IMR-90 (cell line): ENCODE data around the gene NPBWR2. TPM values are rescaled to one million over a fixed set of nuclear protein-coding genes. Genes with fewer than 3 reads are reported as not detected.

ENCODE experiments used
- ATAC-seq: fragments of 200-7000 bp; cut with Tn5 transposase; 2 replicates; pipeline ENCODE4 v1.9.1; 2020; ENCODE audit warnings: low read depth, mild to moderate bottlenecking, moderate library complexity
- BruUV-seq: library from RNA; stranded (reverse); fragments of 400-500 nt; replicated peaks from 2 replicates; lab custom pipeline; 2021; lab: Mats Ljungman, UMichigan
- CTCF ChIA-PET: fragments of 300-600 bp; formaldehyde crosslinking; extraction: SDS; loops from one replicate; lab custom pipeline; 2021; ENCODE audit warnings: antibody characterized with exemption; lab: Yijun Ruan, JAX
- POLR2A ChIA-PET: fragments of 300-600 bp; sonication (Branson Sonifier 250); formaldehyde crosslinking; loops from one replicate; lab custom pipeline; 2022; ENCODE audit warnings: antibody characterized with exemption; ENCODE audit not compliant: unreplicated experiment; lab: Charles Lee
- DNase-seq: peaks from one replicate; pipeline ENCODE4 v3.0.0; 2013
- H2AFZ ChIP-seq: replicated peaks from 2 replicates; pipeline ENCODE3; 2013; ENCODE audit warnings: low read length, mild to moderate bottlenecking; ENCODE audit not compliant: poor library complexity
- H2AK5ac ChIP-seq: 2 replicates; pipeline ENCODE4 v1.6.1; 2013; ENCODE audit warnings: low read depth, low read length, inconsistent platforms
- H2AK9ac ChIP-seq: replicated peaks from 2 replicates; pipeline ENCODE3; 2013; ENCODE audit warnings: mild to moderate bottlenecking, low read depth, low read length, moderate library complexity; ENCODE audit not compliant: poor library complexity
- H2BK120ac ChIP-seq: 2 replicates; pipeline ENCODE4 v1.6.1; 2013; ENCODE audit warnings: low read depth, low read length, inconsistent platforms
- H2BK15ac ChIP-seq: 3 replicates; pipeline ENCODE4 v1.6.1; 2013; ENCODE audit warnings: low read depth, low read length, inconsistent platforms
- H2BK20ac ChIP-seq: 2 replicates; pipeline ENCODE4 v1.6.1; 2013; ENCODE audit warnings: low read depth, mild to moderate bottlenecking, inconsistent platforms, low read length, moderate library complexity
- H2BK5ac ChIP-seq: 2 replicates; pipeline ENCODE4 v1.6.1; 2013; ENCODE audit warnings: mild to moderate bottlenecking, low read depth, low read length, inconsistent platforms; ENCODE audit not compliant: poor library complexity, severe bottlenecking
- H3K14ac ChIP-seq: replicated peaks from 2 replicates; pipeline ENCODE4 v1.6.1; 2013; ENCODE audit warnings: low read depth, low read length, inconsistent platforms
- H3K18ac ChIP-seq: 2 replicates; pipeline ENCODE4 v1.6.1; 2013; ENCODE audit warnings: low read depth, low read length, control low read depth
- H3K23ac ChIP-seq: 2 replicates; pipeline ENCODE4 v1.6.1; 2013; ENCODE audit warnings: low read depth, low read length, inconsistent platforms
- H3K27ac ChIP-seq: 2 replicates; pipeline ENCODE4 v1.5.1; 2013; ENCODE audit warnings: mild to moderate bottlenecking, control low read depth, low read length; ENCODE audit not compliant: insufficient read depth
- H3K27me3 ChIP-seq: 2 replicates; pipeline ENCODE4 v1.6.1; 2013; ENCODE audit warnings: low read length; ENCODE audit not compliant: control insufficient read depth, insufficient read depth
- H3K36me3 ChIP-seq: 2 replicates; pipeline ENCODE4 v1.6.1; 2013; ENCODE audit warnings: low read length, mixed read lengths; ENCODE audit not compliant: control insufficient read depth, insufficient read depth
- H3K4ac ChIP-seq: 2 replicates; pipeline ENCODE4 v1.6.1; 2013; ENCODE audit warnings: low read depth, low read length, inconsistent platforms
- H3K4me1 ChIP-seq: 2 replicates; pipeline ENCODE4 v1.6.1; 2013; ENCODE audit warnings: low read length, mixed read lengths; ENCODE audit not compliant: control insufficient read depth, insufficient read depth
- H3K4me2 ChIP-seq: 2 replicates; pipeline ENCODE4 v1.6.1; 2013; ENCODE audit warnings: low read depth, mild to moderate bottlenecking, control low read depth, low read length, moderate library complexity
- H3K4me3 ChIP-seq: 2 replicates; pipeline ENCODE4 v1.5.1; 2013; ENCODE audit warnings: low read depth, mild to moderate bottlenecking, control low read depth, low read length, moderate library complexity; ENCODE audit not compliant: insufficient read depth
- H3K56ac ChIP-seq: 2 replicates; pipeline ENCODE4 v1.6.1; 2013; ENCODE audit warnings: low read length, inconsistent platforms; ENCODE audit not compliant: insufficient read depth; ENCODE audit errors: extremely low read depth
- H3K79me1 ChIP-seq, 2 experiments: 2 replicates each; pipeline ENCODE4 v1.6.1; 2013; ENCODE audit warnings: low read length in 2 of 2, inconsistent platforms in 1 of 2, low read depth in 1 of 2
- H3K9ac ChIP-seq: 2 replicates; pipeline ENCODE4 v1.6.1; 2013; ENCODE audit warnings: low read depth, low read length, control low read depth
- H3K9me1 ChIP-seq: 2 replicates; pipeline ENCODE4 v1.6.1; 2013; ENCODE audit warnings: low read length, inconsistent platforms; ENCODE audit not compliant: insufficient read depth
- H3K9me3 ChIP-seq: 2 replicates; pipeline ENCODE4 v1.6.1; 2013; ENCODE audit warnings: low read length; ENCODE audit not compliant: control insufficient read depth, insufficient read depth
- H4K20me1 ChIP-seq: 2 replicates; pipeline ENCODE4 v1.6.1; 2013; ENCODE audit warnings: low read length, inconsistent platforms; ENCODE audit not compliant: insufficient read depth
- H4K5ac ChIP-seq: 2 replicates; pipeline ENCODE4 v1.6.1; 2013; ENCODE audit warnings: mild to moderate bottlenecking, low read depth, low read length, control low read depth
- H4K8ac ChIP-seq, 2 experiments: 2 replicates each; pipeline ENCODE4 v1.6.1; 2013; ENCODE audit warnings: low read depth in 2 of 2, low read length in 2 of 2, control low read depth in 1 of 2, inconsistent platforms in 1 of 2
- H4K91ac ChIP-seq: 2 replicates; pipeline ENCODE4 v1.6.1; 2013; ENCODE audit warnings: low read depth, low read length, inconsistent platforms; ENCODE audit not compliant: insufficient read depth
- BHLHE40 ChIP-seq: fragments of 150-350 bp; IDR thresholded peaks from 2 replicates; pipeline ENCODE4 v1.6.1; 2016; ENCODE audit warnings: mild to moderate bottlenecking, low read depth, low read length
- MAZ ChIP-seq: IDR thresholded peaks from 2 replicates; pipeline ENCODE4 v1.6.1; 2012; ENCODE audit warnings: low read depth, mild to moderate bottlenecking, low read length, improper control_type of control experiment, moderate library complexity, borderline replicate concordance
- MXI1 ChIP-seq: IDR thresholded peaks from 2 replicates; pipeline ENCODE4 v1.6.1; 2012; ENCODE audit warnings: low read depth, mild to moderate bottlenecking, low read length, moderate library complexity, borderline replicate concordance
- NFE2L2 ChIP-seq: fragments of 150-350 bp; IDR thresholded peaks from 2 replicates; pipeline ENCODE4 v1.6.1; 2016; ENCODE audit warnings: low read depth, mild to moderate bottlenecking, low read length
- RAD21 ChIP-seq: IDR thresholded peaks from 2 replicates; pipeline ENCODE4 v1.6.1; 2012; ENCODE audit warnings: low read length, improper control_type of control experiment
- USF2 ChIP-seq: fragments of 150-350 bp; IDR thresholded peaks from 2 replicates; pipeline ENCODE4 v1.6.1; 2017; ENCODE audit warnings: mild to moderate bottlenecking, antibody characterized with exemption, low read length, low read depth
- WGBS, 2 experiments: methylation state at CpG; one replicate each; pipeline versions ENCODE4 v1.1.5 to v1.1.7; 2013; ENCODE audit warnings: missing lambda C conversion rate in 2 of 2; ENCODE audit not compliant: insufficient read length in 1 of 2; ENCODE audit errors: extremely low coverage in 2 of 2; 5-methylcytosine and 5-hydroxymethylcytosine counted together
- dilution Hi-C: fragments of 300-500 bp; cut with HindIII; formaldehyde crosslinking; loops from one replicate; pipeline ENCODE4 v1.14.3; 2018; ENCODE audit warnings: low sequenced_read_pairs; ENCODE audit not compliant: unreplicated experiment
- in situ Hi-C: fragments of 300-500 bp; cut with MboI; formaldehyde crosslinking; loops from 3 replicates; pipeline ENCODE4 v1.14.3; 2019; ENCODE audit warnings: low sequenced_read_pairs, inconsistent platforms, mixed read lengths
- intact Hi-C: fragments of 100-400 bp; cut with micrococcal nuclease; formaldehyde crosslinking; loops from 2 replicates; pipeline ENCODE4 v1.10.0; 2022
- polyA plus RNA-seq, 3 experiments: library from polyadenylated mRNA; depleted of rRNA; stranded (reverse); fragments of >200 nt; gene quantifications; 2 replicates each; pipeline ENCODE4 v1.2.3, GENCODE V29; 2012; ENCODE audit warnings: low replicate concordance in 1 of 3
- total RNA-seq: library from RNA; depleted of rRNA; stranded (reverse); fragments of >200 nt; gene quantifications from 2 replicates; pipeline ENCODE4 v1.2.3, GENCODE V29; 2012

NPBWR2 gene
- total and polyA plus RNA-seq, 2 of the 4 experiments (the other 2 are of a cell fraction), result not detected

DNA sequence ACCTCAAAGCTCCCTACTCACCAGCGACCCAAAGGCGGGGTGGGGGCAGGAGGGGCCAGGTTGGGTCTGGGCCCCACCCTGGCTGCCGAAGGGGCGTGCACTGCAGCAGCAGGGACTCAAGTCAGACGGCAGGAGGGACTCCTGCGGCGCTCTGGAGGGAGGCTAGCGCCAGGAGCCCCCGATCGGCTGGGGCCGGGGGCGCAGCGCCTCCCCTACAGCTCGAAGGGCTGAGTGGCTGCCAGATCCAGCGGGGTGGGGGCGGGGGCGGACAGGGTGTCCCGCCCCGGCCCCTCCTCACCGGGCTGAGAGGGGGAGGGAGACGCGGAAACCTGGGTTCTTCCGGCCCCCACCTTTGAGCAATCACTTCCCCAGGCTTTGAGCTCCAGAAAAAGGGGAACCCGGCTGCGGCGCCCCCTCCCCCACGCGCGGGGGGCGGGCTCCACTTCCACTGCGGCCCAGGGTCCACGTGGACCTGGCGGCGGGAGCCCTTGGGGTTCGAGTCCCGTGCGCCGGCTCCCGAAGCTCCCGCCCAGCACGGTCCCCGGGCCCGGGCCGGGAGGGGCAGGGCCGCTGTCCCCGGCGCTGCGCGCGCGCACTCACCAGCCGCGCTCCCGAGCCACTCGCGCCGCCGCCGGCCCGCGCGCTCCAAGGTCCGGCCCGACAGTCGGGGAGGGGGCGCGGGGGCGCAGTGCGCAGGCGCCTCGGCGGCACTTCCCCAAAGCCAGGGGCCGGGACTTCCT, 27.9 kb downstream of the NPBWR2 start, which contains the start of gene RGS19:
RGS19 (minus strand) TSS at position 246 of the 740 bp plus-strand sequence. CDS start 2,632 bp downstream, outside the sequence.
- peak within 1 kb of the TSS; percentile 74 to 95 for H4K8ac ChIP-seq
- H3K14ac ChIP-seq, result peak within 1 kb of the TSS; percentile 50
- H3K4ac ChIP-seq, result peak within 1 kb of the TSS; percentile 70
- H3K27ac ChIP-seq, result peak within 1 kb of the TSS; percentile 30; the same call in 1 of the 2 replicates
- POLR2A ChIA-PET, result no interaction called here
- ATAC-seq (peak; percentile 81), DNase-seq (peak; percentile 64)
- CTCF ChIA-PET, result no interaction called here
- peak within 1 kb of the TSS; percentile 88 for H3K4me3 ChIP-seq
- peaks cover 6 to 8% of the 10 kb centered on the region in 2 experiments; a peak in 3 of 4 replicates for H3K79me1 ChIP-seq
- H3K4me2 ChIP-seq, result peak within 1 kb of the TSS; percentile 78
- peak within 1 kb of the TSS; percentile 70 for H3K9ac ChIP-seq
- H3K36me3 ChIP-seq, result peaks cover 9% of the 10 kb centered on the region; the same call in 1 of the 2 replicates
- H2BK120ac ChIP-seq, result 0 out of 2 replicates have a peak within 1 kb of the TSS, but pooled peaks have one; percentile 23
- TF ChIP-seq BHLHE40 (peak; percentile 43; the same call in 1 of the 2 replicates), MXI1 (0 out of 2 replicates have a peak, but pooled peaks have one; percentile 16), USF2 (no peak), NFE2L2 (no peak), RAD21 (no peak), MAZ (peak; percentile 39)
- H4K20me1 ChIP-seq, result peaks cover 13% of the 10 kb centered on the region
- peak within 1 kb of the TSS; percentile 37; the same call in 1 of the 2 replicates for H4K91ac ChIP-seq
- H3K27me3 ChIP-seq, result peaks cover 19% of the 10 kb centered on the region
- H3K18ac ChIP-seq, result no peak within 1 kb of the TSS; the same call in 1 of the 2 replicates
- H2AK9ac ChIP-seq, result peak within 1 kb of the TSS; percentile 91
- in situ Hi-C loops, result no loop called here
- dilution Hi-C loops, result no loop called here
- H2BK15ac ChIP-seq, result no peak within 1 kb of the TSS; the same call in 2 of the 3 replicates
- no TSS peak for BruUV-seq
- WGBS, 2 experiments, result 0% methylated on average over 22 of the region's 73 CpGs; no CpG with 5 or more reads in 1 of the 2 experiments
- H3K23ac ChIP-seq, result peak within 1 kb of the TSS; percentile 1; the same call in 1 of the 2 replicates
- H2BK5ac ChIP-seq, result no peak within 1 kb of the TSS
- peak within 1 kb of the TSS; percentile 11; the same call in 1 of the 2 replicates for H3K56ac ChIP-seq
- no peak within 1 kb of the TSS for H2BK20ac ChIP-seq
- H3K9me3 ChIP-seq, result no peaks in the 10 kb centered on the region
- peak within 1 kb of the TSS; percentile 93 for H2AFZ ChIP-seq
- peaks cover 17% of the 10 kb centered on the region for H3K4me1 ChIP-seq
- intact Hi-C loops, result no loop called here
- H2AK5ac ChIP-seq, result peak within 1 kb of the TSS; percentile 64
- H4K5ac ChIP-seq, result peak within 1 kb of the TSS; percentile 43
- H3K9me1 ChIP-seq, result no peaks in the 10 kb centered on the region
